Suprapubic skin (tissue), 4 donors: ENCODE measurements around the gene PEX13. TPM values are rescaled to one million over a fixed set of nuclear protein-coding genes. Genes with fewer than 3 reads are reported as not detected.

ENCODE experiments used
- DNase-seq, 2 donors: peaks; one replicate each; pipeline ENCODE4 v3.0.0-alpha.2; 2019; ENCODE audit warnings: low spot score in 2 of 2
- H3K27ac ChIP-seq: fragments of 200-600 bp; sonication (generic); one replicate; pipeline ENCODE4 v1.5.1; 2019
- H3K27me3 ChIP-seq: fragments of 200-600 bp; sonication (generic); one replicate; pipeline ENCODE4 v1.5.1; 2019
- H3K36me3 ChIP-seq: fragments of 200-600 bp; sonication (generic); one replicate; pipeline ENCODE4 v1.5.1; 2019
- H3K4me1 ChIP-seq: fragments of 200-600 bp; sonication (generic); one replicate; pipeline ENCODE4 v1.5.1; 2019
- H3K4me3 ChIP-seq: fragments of 200-600 bp; sonication (generic); one replicate; pipeline ENCODE4 v1.5.1; 2019; ENCODE audit warnings: mild to moderate bottlenecking
- H3K9me3 ChIP-seq: fragments of 200-600 bp; sonication (generic); one replicate; pipeline ENCODE4 v1.5.1; 2019
- CTCF ChIP-seq, 2 donors: fragments of 200-600 bp in 1 of 2; fragments of 450-650 bp in 1 of 2; sonication (generic) in 1 of 2; IDR thresholded peaks; one replicate each; pipeline ENCODE4 v1.5.1; 2016 to 2019; ENCODE audit warnings: antibody characterized with exemption in 2 of 2, mild to moderate bottlenecking in 1 of 2, moderate library complexity in 1 of 2
- EP300 ChIP-seq: sonication (generic); formaldehyde crosslinking; IDR thresholded peaks from one replicate; pipeline ENCODE4 v1.6.1; 2017; ENCODE audit warnings: antibody characterized with exemption
- POLR2A ChIP-seq, 2 donors: fragments of 450-650 bp; IDR thresholded peaks; one replicate each; pipeline ENCODE4 v1.6.1; 2017; ENCODE audit warnings: antibody characterized with exemption in 2 of 2, mild to moderate bottlenecking in 2 of 2, moderate library complexity in 2 of 2
- POLR2AphosphoS5 ChIP-seq, 3 donors: sonication (generic); formaldehyde crosslinking; IDR thresholded peaks; one replicate each; pipeline ENCODE4 v1.6.1; 2017; ENCODE audit warnings: antibody characterized with exemption in 3 of 3
- WGBS: methylation state at CpG from one replicate; pipeline ENCODE4 v1.1.5; 2018; 5-methylcytosine and 5-hydroxymethylcytosine counted together
- total RNA-seq, 4 donors: library from RNA; depleted of rRNA; stranded (reverse); fragments of >200 nt; gene quantifications; one replicate each; pipeline ENCODE4 v1.1.0, GENCODE V29; 2016

The PEX13 gene
- total RNA-seq, 4 donors from 2014 or later: 29.5 to 39.2 (median 34.8) TPM

GRCh38 chr2:60994131-60994530 lies 23.4 kb upstream of the PEX13 start:
- H3K36me3 ChIP-seq: no peaks in the 10 kb centered on the region
- no peak for DNase-seq
- no peak overlapping the region for H3K27ac ChIP-seq
- TF ChIP-seq POLR2A (IDR thresholded peaks at IDR 0.05) (no peak), POLR2AphosphoS5 (IDR thresholded peaks at IDR 0.05) (no peak), CTCF (IDR thresholded peaks at IDR 0.05) (no peak), EP300 (no peak)
- H3K9me3 ChIP-seq: no peaks in the 10 kb centered on the region
- H3K4me1 ChIP-seq: peaks cover 4% of the 10 kb centered on the region
- no peak overlapping the region for H3K4me3 ChIP-seq
- H3K27me3 ChIP-seq: no peaks in the 10 kb centered on the region

- Histone ChIP-seq H3K4me1 (peaks cover 4% of the 10 kb centered on the region), H3K27me3 (no peaks in the 10 kb centered on the region), H3K27ac (no peak overlapping the region), H3K4me3 (no peak overlapping the region), H3K9me3 (no peaks in the 10 kb centered on the region), H3K36me3 (no peaks in the 10 kb centered on the region)
- no peak for TF ChIP-seq POLR2AphosphoS5 (IDR thresholded peaks at IDR 0.05)
- TF ChIP-seq POLR2A (IDR thresholded peaks at IDR 0.05): no peak
- peak; percentile 27 to 54 for TF ChIP-seq CTCF (IDR thresholded peaks at IDR 0.05)
- 80% methylated on average over 4 of the region's 4 CpGs for WGBS
- DNase-seq: no peak
Measured at GRCh38 chr2:60998628-60999545, 18.6 kb upstream of the PEX13 start.

- Histone ChIP-seq H3K27ac (no peak overlapping the region), H3K4me1 (no peaks in the 10 kb centered on the region), H3K27me3 (no peaks in the 10 kb centered on the region), H3K4me3 (no peak overlapping the region), H3K9me3 (no peaks in the 10 kb centered on the region), H3K36me3 (peaks cover 3% of the 10 kb centered on the region)
- DNase-seq: no peak
- no peak for TF ChIP-seq EP300
- no peak for TF ChIP-seq POLR2A (IDR thresholded peaks at IDR 0.05)
- no peak for TF ChIP-seq POLR2AphosphoS5 (IDR thresholded peaks at IDR 0.05)
- TF ChIP-seq CTCF (IDR thresholded peaks at IDR 0.05): no peak
- 91% methylated on average over 3 of the region's 3 CpGs for WGBS
Measured at GRCh38 chr2:61005736-61006135, 11.8 kb upstream of the PEX13 start.

- DNase-seq: no peak
- Histone ChIP-seq H3K4me1 (peaks cover 3% of the 10 kb centered on the region), H3K36me3 (peaks cover 3% of the 10 kb centered on the region), H3K4me3 (no peak overlapping the region), H3K9me3 (no peaks in the 10 kb centered on the region), H3K27ac (no peak overlapping the region), H3K27me3 (no peaks in the 10 kb centered on the region)
- TF ChIP-seq EP300: no peak
- TF ChIP-seq POLR2A (IDR thresholded peaks at IDR 0.05): no peak
- no peak for TF ChIP-seq CTCF (IDR thresholded peaks at IDR 0.05)
- TF ChIP-seq POLR2AphosphoS5 (IDR thresholded peaks at IDR 0.05): no peak
Measured at GRCh38 chr2:61006486-61007105, 10.9 kb upstream of the PEX13 start.

GRCh38 chr2:61009355-61009754 lies 8.2 kb upstream of the PEX13 start:
- no peak for DNase-seq
- peaks cover 23% of the 10 kb centered on the region for H3K4me1 ChIP-seq
- no peak overlapping the region for H3K27ac ChIP-seq
- TF ChIP-seq CTCF (IDR thresholded peaks at IDR 0.05) (no peak), EP300 (no peak), POLR2AphosphoS5 (IDR thresholded peaks at IDR 0.05) (no peak), POLR2A (IDR thresholded peaks at IDR 0.05) (no peak)
- no peak overlapping the region for H3K4me3 ChIP-seq
- H3K36me3 ChIP-seq: peaks cover 3% of the 10 kb centered on the region
- H3K9me3 ChIP-seq: no peaks in the 10 kb centered on the region
- H3K27me3 ChIP-seq: no peaks in the 10 kb centered on the region
